MM.1S (cell line): ENCODE measurements around the gene NME4.

ENCODE experiments used
- DNase-seq: peaks from one replicate; pipeline ENCODE4 v3.0.0-alpha.2; 2015
- H2AFZ ChIP-seq: fragments of 300-600 bp; sonication (generic); 2 replicates; pipeline ENCODE4 v1.6.0; 2016; ENCODE audit warnings: antibody characterized with exemption, low read length
- H3F3A ChIP-seq: fragments of 300-600 bp; sonication (generic); 2 replicates; pipeline ENCODE4 v1.6.1; 2016; ENCODE audit warnings: mild to moderate bottlenecking, antibody characterized with exemption, low read length, moderate library complexity, mixed read lengths; ENCODE audit not compliant: insufficient read depth
- H3K27ac ChIP-seq: fragments of 300-600 bp; sonication (generic); 2 replicates; pipeline ENCODE4 v1.5.1; 2016; ENCODE audit warnings: mild to moderate bottlenecking, low read length
- H3K27me3 ChIP-seq: fragments of 300-600 bp; sonication (generic); replicated peaks from 2 replicates; pipeline ENCODE4 v1.6.0; 2016; ENCODE audit warnings: low read length; ENCODE audit not compliant: insufficient read depth
- H3K36me3 ChIP-seq: fragments of 300-600 bp; sonication (generic); replicated peaks from 2 replicates; pipeline ENCODE4 v1.6.1; 2016; ENCODE audit warnings: mild to moderate bottlenecking, low read length, mixed read lengths; ENCODE audit not compliant: insufficient read depth
- H3K4me1 ChIP-seq: fragments of 300-600 bp; sonication (generic); 2 replicates; pipeline ENCODE4 v1.6.1; 2016; ENCODE audit warnings: low read length, mixed read lengths
- H3K4me2 ChIP-seq: fragments of 300-600 bp; sonication (generic); 2 replicates; pipeline ENCODE4 v1.6.0; 2016; ENCODE audit warnings: low read depth, low read length
- H3K4me3 ChIP-seq: fragments of 300-600 bp; sonication (generic); 2 replicates; pipeline ENCODE4 v1.5.1; 2016; ENCODE audit warnings: low read length, mixed read lengths
- H3K79me2 ChIP-seq: fragments of 300-600 bp; sonication (generic); 2 replicates; pipeline ENCODE4 v1.6.1; 2016; ENCODE audit warnings: mixed run types, low read length, mixed read lengths
- H3K9ac ChIP-seq: fragments of 300-600 bp; sonication (generic); 2 replicates; pipeline ENCODE4 v1.6.1; 2016; ENCODE audit warnings: low read length, mixed read lengths
- H3K9me2 ChIP-seq: fragments of 300-600 bp; sonication (generic); replicated peaks from 2 replicates; pipeline ENCODE4 v1.6.1; 2016; ENCODE audit warnings: mild to moderate bottlenecking, low read length, mixed read lengths; ENCODE audit not compliant: insufficient read depth
- H3K9me3 ChIP-seq: fragments of 300-600 bp; sonication (generic); replicated peaks from 2 replicates; pipeline ENCODE4 v1.6.1; 2016; ENCODE audit warnings: mild to moderate bottlenecking, low read length, mixed read lengths; ENCODE audit not compliant: insufficient read depth
- H4K20me1 ChIP-seq: fragments of 300-600 bp; sonication (generic); 2 replicates; pipeline ENCODE4 v1.6.1; 2016; ENCODE audit warnings: mild to moderate bottlenecking, low read length, moderate library complexity, mixed read lengths; ENCODE audit not compliant: insufficient read depth
- EZH2 ChIP-seq: fragments of 300-600 bp; sonication (generic); optimal IDR thresholded peaks from 2 replicates; pipeline ENCODE3; 2017; ENCODE audit warnings: low read depth, mild to moderate bottlenecking, antibody characterized with exemption, low read length, mixed read lengths
- EZH2phosphoT487 ChIP-seq: fragments of 300-600 bp; sonication (generic); IDR thresholded peaks from 2 replicates; pipeline ENCODE4 v1.6.1; 2018; ENCODE audit warnings: antibody characterized with exemption, low read length
- TF ChIP-seq, protein P1 (sequence below): fragments of 300-600 bp; sonication (generic); IDR thresholded peaks from 2 replicates; pipeline ENCODE4 v1.5.1; 2016; ENCODE audit warnings: antibody characterized with exemption, low read length, mixed read lengths

Gene NME4

DNA sequence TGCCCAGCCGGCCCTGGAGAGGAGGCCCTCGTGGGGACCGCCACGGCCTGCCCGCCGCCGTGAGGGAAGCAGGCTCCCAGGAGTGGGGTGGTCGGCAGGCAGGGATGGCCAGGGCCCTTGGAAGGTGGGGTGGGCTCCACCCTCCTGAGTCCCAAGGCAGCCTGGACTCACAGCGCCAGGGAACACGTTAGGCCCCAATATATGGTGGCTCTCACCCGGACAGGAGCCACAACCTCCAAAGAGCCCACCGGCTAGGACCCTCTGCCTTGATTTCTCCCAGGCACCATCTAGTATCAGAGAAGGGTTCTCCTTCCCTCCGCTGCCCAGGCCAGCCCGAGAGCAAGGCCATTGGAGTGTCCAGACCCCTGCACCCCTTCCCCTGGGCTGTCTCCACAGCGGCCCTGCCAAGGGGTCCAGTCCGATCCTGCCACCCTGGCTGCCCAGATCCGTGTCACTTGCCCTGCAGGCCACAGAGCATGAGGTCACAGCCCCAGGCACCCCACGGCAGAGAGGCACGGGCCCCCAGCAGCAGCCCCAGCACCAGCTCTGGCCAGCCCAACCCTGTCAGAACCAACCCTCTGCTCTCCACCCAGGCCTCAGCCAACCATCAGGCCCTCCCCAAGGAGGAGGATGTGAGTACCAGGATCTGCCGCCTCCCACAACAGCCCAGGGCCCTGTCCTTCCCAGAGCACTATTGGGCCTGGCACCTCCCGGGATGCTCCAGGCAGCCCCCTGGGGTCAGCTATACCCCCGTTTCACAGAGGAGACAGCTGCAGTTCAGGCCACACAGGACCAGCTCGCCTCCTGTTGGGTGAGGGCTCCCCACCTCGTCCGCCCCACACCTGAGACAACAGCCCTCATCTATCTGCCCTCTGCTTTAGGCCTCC lies 43.4 kb upstream of the NME4 start:
- DNase-seq, result no peak
- H3K4me3 ChIP-seq, result peak overlapping the region; percentile 34; the same call in 1 of the 2 replicates

DNA sequence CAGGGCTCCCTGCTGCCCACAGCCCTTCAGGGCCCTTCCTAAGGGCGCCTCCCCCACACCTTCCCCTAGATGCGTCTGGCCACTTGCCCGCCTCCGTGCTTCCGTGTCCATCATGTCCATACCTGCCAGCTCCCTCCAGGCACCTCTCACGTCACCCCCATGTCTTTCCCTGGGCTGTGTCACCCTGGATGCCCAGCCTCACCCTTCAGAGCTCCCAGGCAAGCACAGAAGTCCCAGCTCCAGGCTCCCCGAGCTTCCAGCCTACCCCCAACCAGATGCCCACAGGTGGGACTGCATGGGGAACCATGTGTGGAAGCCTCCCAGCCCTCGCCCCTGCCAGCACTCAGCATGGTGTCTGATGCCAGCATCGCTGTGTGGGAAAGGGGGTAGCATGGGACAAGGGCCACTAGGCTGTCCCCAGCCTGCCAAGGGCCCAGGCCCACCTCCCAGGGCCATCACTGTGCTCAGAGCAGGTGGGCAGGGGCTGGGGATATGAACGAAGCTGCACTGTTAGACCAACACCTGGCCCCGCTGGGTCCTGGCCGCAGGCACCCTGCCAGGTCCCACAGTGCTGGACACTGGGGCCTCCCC lies 42.6 kb upstream of the NME4 start:
- H3F3A ChIP-seq, result no peaks in the 10 kb centered on the region
- no peak overlapping the region for H3K9ac ChIP-seq
- H3K79me2 ChIP-seq, result peaks cover 26% of the 10 kb centered on the region
- no peaks in the 10 kb centered on the region; the same call in 1 of the 2 replicates for H3K4me1 ChIP-seq
- H3K9me2 ChIP-seq, result no peaks in the 10 kb centered on the region
- no peak overlapping the region for H2AFZ ChIP-seq
- H4K20me1 ChIP-seq, result no peaks in the 10 kb centered on the region
- no peaks in the 10 kb centered on the region; the same call in 1 of the 2 replicates for H3K27me3 ChIP-seq
- no peak overlapping the region for H3K4me2 ChIP-seq
- DNase-seq, result no peak
- H3K9me3 ChIP-seq, result no peaks in the 10 kb centered on the region
- TF ChIP-seq, protein P1, sequence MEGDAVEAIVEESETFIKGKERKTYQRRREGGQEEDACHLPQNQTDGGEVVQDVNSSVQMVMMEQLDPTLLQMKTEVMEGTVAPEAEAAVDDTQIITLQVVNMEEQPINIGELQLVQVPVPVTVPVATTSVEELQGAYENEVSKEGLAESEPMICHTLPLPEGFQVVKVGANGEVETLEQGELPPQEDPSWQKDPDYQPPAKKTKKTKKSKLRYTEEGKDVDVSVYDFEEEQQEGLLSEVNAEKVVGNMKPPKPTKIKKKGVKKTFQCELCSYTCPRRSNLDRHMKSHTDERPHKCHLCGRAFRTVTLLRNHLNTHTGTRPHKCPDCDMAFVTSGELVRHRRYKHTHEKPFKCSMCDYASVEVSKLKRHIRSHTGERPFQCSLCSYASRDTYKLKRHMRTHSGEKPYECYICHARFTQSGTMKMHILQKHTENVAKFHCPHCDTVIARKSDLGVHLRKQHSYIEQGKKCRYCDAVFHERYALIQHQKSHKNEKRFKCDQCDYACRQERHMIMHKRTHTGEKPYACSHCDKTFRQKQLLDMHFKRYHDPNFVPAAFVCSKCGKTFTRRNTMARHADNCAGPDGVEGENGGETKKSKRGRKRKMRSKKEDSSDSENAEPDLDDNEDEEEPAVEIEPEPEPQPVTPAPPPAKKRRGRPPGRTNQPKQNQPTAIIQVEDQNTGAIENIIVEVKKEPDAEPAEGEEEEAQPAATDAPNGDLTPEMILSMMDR, result no peak
- TF ChIP-seq EZH2phosphoT487 (no peak), EZH2 (no peak)
- H3K36me3 ChIP-seq, result 0 out of 2 replicates have a peak, but pooled peaks cover 4% of the 10 kb centered on the region
- no peak overlapping the region for H3K27ac ChIP-seq
- H3K4me3 ChIP-seq, result no peak overlapping the region

More for the DNA sequence above, 43.4 kb upstream of the NME4 start:
- Histone ChIP-seq H3K9ac (no peak overlapping the region), H3K36me3 (0 out of 2 replicates have a peak, but pooled peaks cover 4% of the 10 kb centered on the region), H4K20me1 (no peaks in the 10 kb centered on the region), H3K4me2 (peak overlapping the region; percentile 36; the same call in 1 of the 2 replicates), H3K27me3 (no peaks in the 10 kb centered on the region; the same call in 1 of the 2 replicates), H3F3A (no peaks in the 10 kb centered on the region), H3K9me2 (no peaks in the 10 kb centered on the region), H2AFZ (peak overlapping the region; percentile 44; the same call in 1 of the 2 replicates), H3K9me3 (no peaks in the 10 kb centered on the region), H3K79me2 (peaks cover 32% of the 10 kb centered on the region), H3K4me1 (no peaks in the 10 kb centered on the region; the same call in 1 of the 2 replicates), H3K27ac (no peak overlapping the region)
- TF ChIP-seq EZH2 (no peak), EZH2phosphoT487 (no peak)
- TF ChIP-seq, protein P1, result no peak

DNA sequence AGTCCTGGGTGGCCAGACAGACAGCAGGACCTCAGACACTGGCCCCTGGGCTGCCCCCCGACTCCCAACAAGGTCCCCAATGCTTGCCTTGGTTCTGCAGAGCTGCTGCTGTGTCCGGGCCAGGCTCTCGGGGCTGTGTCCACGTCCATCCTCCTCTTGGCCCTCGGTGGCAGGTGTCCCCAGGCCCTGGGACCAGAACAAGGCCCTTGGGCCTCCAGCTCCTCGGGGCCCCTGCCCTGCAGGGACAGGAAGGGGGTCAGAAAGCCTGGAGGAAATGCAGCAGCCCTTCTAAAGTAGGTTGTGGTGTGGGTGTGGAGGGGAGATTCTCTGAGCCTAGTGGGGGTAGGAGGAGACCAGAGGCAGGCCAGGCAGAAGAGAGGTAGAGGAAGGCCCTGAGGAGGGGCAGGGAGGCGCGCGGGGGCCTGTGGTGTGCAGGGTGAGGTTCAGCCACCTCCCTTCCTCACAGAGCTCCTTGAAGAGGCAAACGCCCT lies 42.0 kb upstream of the NME4 start:
- TF ChIP-seq EZH2phosphoT487 (no peak), EZH2 (no peak)
- TF ChIP-seq, protein P1, result no peak
- Histone ChIP-seq H2AFZ (no peak overlapping the region), H3K27me3 (no peaks in the 10 kb centered on the region; the same call in 1 of the 2 replicates), H3K4me1 (no peaks in the 10 kb centered on the region; the same call in 1 of the 2 replicates), H3K4me3 (no peak overlapping the region), H3K36me3 (0 out of 2 replicates have a peak, but pooled peaks cover 4% of the 10 kb centered on the region), H4K20me1 (no peaks in the 10 kb centered on the region), H3K9ac (no peak overlapping the region), H3K9me2 (no peaks in the 10 kb centered on the region), H3F3A (no peaks in the 10 kb centered on the region), H3K4me2 (no peak overlapping the region), H3K79me2 (peaks cover 20% of the 10 kb centered on the region), H3K27ac (no peak overlapping the region), H3K9me3 (no peaks in the 10 kb centered on the region)
- no peak for DNase-seq
